HT-29 (cell line): ENCODE data around the gene SART1. TPM values are rescaled to one million over a fixed set of nuclear protein-coding genes. Genes with fewer than 3 reads are reported as not detected.

ENCODE experiments used
- DNase-seq: peaks from one replicate; pipeline ENCODE4 v3.0.0-alpha.2; 2015; ENCODE audit warnings: low spot score
- total RNA-seq: library from RNA; depleted of rRNA; stranded (reverse); fragments of >200 nt; shearing (Covaris generic); gene quantifications from 2 replicates; pipeline ENCODE4 v1.2.3, GENCODE V29; 2014

The SART1 gene
- total RNA-seq, 1 experiment from 2014 or later, result 86.1 TPM

- no peak for DNase-seq
Measured at GRCh38 chr11:65964906-65965305, 3.4 kb downstream of the SART1 start.

DNA sequence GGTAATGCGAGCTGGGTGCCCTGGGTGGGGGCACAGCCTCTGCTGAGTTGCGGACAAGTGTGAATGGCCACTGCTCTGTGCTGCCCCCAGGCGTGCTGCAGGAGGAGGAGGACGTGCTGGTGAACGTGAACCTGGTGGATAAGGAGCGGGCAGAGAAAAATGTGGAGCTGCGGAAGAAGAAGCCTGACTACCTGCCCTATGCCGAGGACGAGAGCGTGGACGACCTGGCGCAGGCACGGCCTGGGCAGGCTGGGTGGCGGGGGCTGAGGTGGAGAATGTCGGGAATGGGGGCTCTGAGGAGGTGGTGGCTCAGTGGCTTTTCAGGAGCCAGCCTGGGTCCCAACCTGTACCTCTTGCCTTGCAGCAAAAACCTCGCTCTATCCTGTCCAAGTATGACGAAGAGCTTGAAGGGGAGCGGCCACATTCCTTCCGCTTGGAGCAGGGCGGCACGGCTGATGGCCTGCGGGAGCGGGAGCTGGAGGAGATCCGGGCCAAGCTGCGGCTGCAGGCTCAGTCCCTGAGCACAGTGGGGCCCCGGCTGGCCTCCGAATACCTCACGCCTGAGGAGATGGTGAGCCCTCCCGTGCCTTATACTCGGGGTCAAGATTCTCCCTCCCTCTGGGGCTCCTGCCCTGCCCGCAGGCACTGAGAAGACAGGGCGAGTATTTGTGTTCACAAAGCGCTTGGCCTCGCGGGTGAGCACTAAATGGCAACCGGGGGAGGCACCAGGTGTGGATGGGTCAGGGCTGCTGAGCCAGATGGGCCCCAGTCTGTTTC, 4.6 kb downstream of the SART1 start:
- no peak for DNase-seq

- DNase-seq, result no peak
Measured at GRCh38 chr11:65967329-65967934, 5.9 kb downstream of the SART1 start.

GRCh38 chr11:65968600-65969482, 7.3 kb downstream of the SART1 start:
- no peak for DNase-seq

- DNase-seq, result no peak
Measured at GRCh38 chr11:65972116-65972515, 10.6 kb downstream of the SART1 start.

DNA sequence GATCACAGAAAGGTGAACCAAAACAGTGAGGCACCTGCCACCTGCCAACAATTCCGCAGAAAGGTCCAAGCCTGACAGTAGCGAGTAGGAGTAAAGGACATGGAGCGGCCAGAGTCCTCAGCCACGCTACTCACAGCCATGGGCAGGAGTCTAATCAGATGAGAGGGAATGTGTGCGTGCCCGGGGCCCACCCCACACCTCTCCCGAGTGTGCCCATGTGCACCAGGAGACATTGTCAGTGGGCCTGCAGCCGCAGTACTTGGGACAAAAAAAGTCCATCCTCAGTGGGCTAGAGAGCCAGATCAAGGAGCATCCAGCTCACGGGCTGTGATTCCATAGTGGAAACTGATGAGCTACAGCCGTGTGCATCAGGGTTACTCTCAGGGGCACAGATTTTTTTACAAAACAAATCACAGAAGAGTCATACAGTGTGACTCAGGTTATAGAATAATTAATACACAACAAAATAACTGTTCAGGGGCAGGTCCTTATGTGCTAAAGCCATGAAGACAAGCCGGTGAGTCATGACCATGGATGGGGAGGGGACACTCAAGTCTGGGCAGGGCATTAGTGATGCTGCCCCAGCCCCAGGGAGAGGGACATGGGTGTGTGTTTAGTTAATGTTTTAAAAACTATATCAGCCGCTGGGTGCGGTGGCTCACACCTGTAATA, 12.0 kb downstream of the SART1 start:
- no peak for DNase-seq

DNA sequence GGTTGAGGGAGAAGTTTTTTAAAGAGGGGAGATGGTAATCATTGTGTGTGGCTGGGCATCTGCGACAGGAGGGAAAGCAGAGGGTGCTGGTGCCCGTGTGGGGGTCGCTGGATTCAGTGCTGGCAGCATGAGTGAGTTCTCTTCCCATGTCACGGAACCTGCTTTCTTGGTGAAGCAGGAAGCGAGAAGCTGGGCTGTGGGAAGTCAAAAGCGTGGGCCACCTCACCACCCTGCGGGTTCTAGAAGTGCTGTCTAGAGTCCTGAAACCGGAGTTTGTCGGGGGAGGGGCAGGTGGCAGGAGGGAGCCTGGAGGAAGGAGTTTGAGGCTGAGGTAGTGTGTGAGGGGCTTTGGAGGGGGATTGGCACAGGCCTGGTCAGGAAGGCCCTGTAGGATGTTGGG, 14.2 kb downstream of the SART1 start:
- DNase-seq, result no peak

- DNase-seq, result no peak
Measured at GRCh38 chr11:65976216-65977176, 15.0 kb downstream of the SART1 start.

- DNase-seq, result no peak
Measured at GRCh38 chr11:65977621-65978390, 16.3 kb downstream of the SART1 start.

- DNase-seq, result no peak
Measured at GRCh38 chr11:65978391-65979238, 17.1 kb downstream of the SART1 start.

- no peak for DNase-seq
Measured at GRCh38 chr11:65979261-65979759, 17.8 kb downstream of the SART1 start.

DNA sequence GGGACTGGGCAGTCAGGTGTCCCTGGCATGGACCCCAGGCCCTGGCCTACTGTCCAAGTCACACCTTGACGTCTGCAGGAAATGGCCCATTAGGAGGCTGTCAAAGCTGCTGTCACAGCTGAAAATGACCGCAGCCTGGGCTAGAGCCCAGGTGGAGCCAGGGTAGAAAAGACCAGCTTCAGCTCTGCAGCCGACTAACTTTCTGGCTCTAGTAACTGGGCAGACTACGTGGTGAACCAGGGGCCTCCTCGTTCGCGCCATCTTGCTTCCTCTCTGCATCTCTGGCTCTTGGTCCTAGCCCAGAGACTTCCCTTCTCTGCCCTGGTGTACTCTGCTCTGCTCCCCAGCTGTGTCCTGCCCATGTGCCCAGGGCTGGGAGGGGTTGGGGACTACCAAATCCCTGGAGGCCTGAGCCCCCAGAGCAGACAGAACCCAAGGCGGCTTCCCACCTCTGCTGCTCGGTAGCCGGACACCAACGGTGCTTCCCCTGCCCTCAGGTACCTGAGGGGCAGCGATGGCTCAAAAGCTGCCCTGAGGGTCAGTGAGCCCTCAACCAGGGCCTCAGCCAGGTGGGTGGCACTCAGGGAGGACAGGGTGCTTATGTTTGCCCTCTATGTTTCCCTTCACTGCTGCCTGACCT, 19.7 kb downstream of the SART1 start:
- DNase-seq, result no peak

GRCh38 chr11:65981972-65982823, 20.7 kb downstream of the SART1 start:
- no peak for DNase-seq

- no peak for DNase-seq
Measured at GRCh38 chr11:65982824-65983588, 21.5 kb downstream of the SART1 start.

DNA sequence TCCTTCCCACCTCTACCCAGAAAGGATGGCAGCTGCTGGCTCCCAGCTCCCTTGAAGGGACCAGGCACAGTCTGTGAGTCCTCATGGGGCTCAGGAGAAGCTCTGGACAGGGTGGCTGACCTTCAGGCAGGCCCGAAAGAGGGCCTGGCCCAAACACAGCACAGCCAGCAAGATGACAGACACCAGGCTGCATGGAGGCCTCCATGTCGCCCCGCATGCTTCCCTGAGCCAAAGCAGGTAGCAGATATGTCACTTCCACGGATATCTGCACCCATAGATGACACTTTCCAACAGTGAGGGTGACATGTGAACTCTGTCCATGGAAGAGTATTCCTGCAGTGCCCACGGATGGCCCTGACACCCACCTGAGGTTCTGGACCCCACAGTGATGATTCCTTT, 22.1 kb downstream of the SART1 start:
- no peak for DNase-seq

DNA sequence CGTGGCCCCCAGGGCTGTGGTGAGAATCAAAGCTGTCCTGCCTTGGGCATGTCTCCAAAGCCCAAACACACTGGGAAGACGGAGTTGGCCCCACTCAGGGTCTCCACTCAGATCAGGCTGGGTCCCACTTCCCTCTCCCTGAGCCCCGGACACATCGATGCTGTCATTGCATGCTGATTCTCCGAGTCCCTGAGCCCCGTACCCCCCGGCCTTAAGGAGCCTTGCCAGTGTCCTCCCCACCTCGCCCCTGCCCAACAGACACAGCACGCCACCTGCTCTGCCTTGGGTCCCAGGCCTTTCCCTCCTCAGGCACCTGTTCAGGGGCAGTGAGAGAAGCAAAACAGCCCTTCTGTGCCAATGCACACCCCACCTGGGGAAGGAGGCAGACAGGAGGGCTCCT, 25.8 kb downstream of the SART1 start:
- DNase-seq, result no peak
